HG03045 (cell line): ENCODE measurements around the gene PTAFR.

Source experiments
- ATAC-seq: cut with Tn5 transposase; IDR thresholded peaks from one replicate; pipeline ENCODE4 v1.9.1; 2021; ENCODE audit warnings: mild to moderate bottlenecking, moderate library complexity; ENCODE audit not compliant: unreplicated experiment

PTAFR gene

GRCh38 chr1:28122183-28122582 is 54.3 kb downstream of the PTAFR start:
- no peak for ATAC-seq

DNA sequence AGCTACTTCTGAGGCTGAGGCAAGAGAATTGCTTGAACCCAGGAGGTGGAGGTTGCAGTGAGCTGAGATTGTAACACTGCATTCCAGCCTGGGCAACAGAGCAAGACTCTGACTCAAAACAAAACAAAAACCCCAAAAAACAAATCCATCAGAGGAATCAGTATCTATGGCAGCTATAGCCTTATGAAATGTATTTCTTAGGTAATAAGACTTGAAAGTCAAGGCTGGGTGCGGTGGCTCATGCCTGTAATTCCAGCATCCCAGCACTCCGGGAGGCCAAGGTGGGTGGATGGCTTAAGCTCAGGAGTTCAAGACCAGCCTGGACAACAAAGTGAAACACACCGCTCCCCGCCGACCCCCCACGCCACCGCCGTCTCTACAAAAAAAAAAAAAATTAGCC is 56.9 kb downstream of the PTAFR start:
- no peak for ATAC-seq

DNA sequence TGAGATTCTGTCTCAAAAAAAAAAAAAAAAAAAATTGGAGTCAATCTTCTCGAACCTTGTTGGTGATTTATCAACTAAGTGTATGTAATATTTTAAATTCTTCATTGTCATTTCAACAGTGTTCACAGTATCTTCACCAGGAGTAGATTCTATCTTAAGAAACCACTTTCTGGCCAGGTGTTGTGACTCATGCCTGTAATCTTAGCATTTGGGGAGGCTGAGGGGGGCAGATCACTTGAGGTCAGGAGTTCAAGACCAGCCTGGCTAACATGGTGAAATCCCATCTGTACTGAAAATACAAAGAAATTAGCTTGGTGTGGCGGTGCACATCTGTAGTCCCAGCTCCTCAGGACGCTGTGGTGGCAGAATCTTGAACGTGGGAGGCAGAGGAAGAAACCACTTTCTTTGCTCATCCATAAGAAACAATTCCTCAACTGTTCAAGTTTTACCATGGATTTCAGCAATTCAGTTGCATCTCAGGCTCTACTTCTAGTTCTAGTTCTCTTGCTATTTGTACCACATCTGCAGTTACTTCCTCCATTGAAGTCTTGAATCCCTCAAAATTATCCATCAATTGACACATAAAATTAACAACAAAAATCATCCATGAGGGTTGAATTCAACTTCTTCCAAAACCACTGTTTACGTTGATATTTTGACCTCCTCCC is 57.7 kb downstream of the PTAFR start:
- no peak for ATAC-seq

GRCh38 chr1:28115267-28115666 is 61.2 kb downstream of the PTAFR start:
- no peak for ATAC-seq

GRCh38 chr1:28114844-28115243 is 61.6 kb downstream of the PTAFR start:
- no peak for ATAC-seq

- ATAC-seq, result no peak
These were observed 63.3 kb downstream of the PTAFR start for GRCh38 chr1:28113242-28113572.

GRCh38 chr1:28112388-28113241 is 63.9 kb downstream of the PTAFR start:
- no peak for ATAC-seq

DNA sequence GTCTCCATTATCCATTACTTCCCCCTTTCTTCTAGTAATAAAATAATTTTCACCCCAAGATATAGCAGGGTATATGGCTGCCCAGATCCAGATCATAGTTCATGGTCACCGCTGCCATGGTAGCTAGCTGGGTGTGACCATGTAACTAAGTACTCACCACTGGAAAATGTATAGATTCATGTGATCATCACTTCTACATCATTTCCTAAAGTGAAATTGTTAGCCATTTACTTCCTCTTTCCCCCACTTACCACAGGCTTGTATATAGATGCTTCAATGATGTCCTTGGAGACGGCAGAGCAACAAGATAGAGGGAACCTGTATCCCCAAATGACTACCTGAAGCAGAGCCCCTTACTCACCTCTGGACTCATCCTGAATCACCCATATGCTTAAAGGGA is 65.3 kb downstream of the PTAFR start:
- no peak for ATAC-seq

- no peak for ATAC-seq
These were observed 65.9 kb downstream of the PTAFR start for GRCh38 chr1:28110555-28110954.

GRCh38 chr1:28109639-28110038 is 66.9 kb downstream of the PTAFR start:
- ATAC-seq, result no peak

- no peak for ATAC-seq
These were observed 68.5 kb downstream of the PTAFR start for GRCh38 chr1:28108001-28108400.

GRCh38 chr1:28104866-28105467 is 71.5 kb downstream of the PTAFR start:
- no peak for ATAC-seq

- no peak for ATAC-seq
These were observed 74.3 kb downstream of the PTAFR start for GRCh38 chr1:28102189-28102588.

DNA sequence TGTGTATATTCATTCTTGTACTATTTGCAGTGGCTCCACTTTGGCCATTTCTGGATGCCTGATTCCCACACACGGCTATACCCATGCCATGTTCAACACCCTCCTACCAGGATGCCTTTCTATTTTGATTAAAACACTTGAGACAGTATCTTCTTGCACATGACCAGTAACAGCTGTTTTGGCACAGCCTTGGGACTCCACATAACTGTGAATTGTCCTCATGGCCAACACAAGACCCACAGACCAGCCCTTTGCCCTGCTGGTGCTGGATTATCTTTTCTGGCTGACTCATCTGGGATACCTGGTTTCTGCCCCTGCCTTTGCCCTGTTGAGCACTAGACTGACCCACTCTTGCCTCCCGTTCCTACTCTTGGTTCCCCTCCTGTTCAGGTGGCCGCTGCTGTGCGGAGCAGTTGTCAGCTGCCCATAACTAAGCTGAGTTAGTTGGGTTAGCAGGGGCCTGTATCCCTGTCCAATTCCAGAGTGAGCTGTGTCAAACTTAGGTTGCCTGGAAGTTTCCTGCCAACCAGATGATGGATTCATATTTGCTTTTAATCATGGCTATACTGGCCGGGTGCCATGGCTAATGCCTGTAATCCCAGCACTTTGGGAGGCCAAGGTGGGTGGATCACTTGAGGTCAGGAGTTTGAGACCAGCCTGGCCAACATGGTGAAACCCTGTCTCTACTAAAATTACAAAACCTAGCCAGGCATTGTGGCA is 77.3 kb downstream of the PTAFR start:
- ATAC-seq, result no peak
